ENCODE measurements around the gene HAS3. TPM values are rescaled to one million over a fixed set of nuclear protein-coding genes. Genes with fewer than 3 reads are reported as not detected.
"Not testable (repeated sequence)": the region's sequence is repeated elsewhere in the genome, so short reads cannot be mapped to it uniquely, and the experiment has no call there.

HAS3 gene
- total and polyA plus RNA-seq, 5 donors: 0.18 to 0.89 (median 0.50) TPM

GRCh38 chr16:69118468-69118867 lies 13.0 kb downstream of the HAS3 start:
- no peak overlapping the region for H3K27ac ChIP-seq (ENCODE audit: low read length)
- DNase-seq (no peak), ATAC-seq (no peak)
- intact Hi-C loops (cut with DNase I): loop anchor here in 1 of 4 donors (10.0 kb wide), 1 partner anchor 214 kb away; no protein-coding TSS in a partner anchor
- H3K27me3 ChIP-seq (ENCODE audit: control insufficient read depth, insufficient read depth): no peaks in the 10 kb centered on the region
- 85% methylated on average over 2 of the region's 2 CpGs for WGBS
- peaks cover 6% of the 10 kb centered on the region for H3K4me1 ChIP-seq (ENCODE audit: control insufficient read depth, insufficient read depth, low read length)
- no peaks in the 10 kb centered on the region for H3K9me3 ChIP-seq (ENCODE audit: control insufficient read depth, low read length)
- no peak overlapping the region for H3K4me3 ChIP-seq (ENCODE audit: low read length)

- WGBS: 80% methylated on average over 2 of the region's 2 CpGs
- no peak overlapping the region for H3K4me3 ChIP-seq (ENCODE audit: low read length)
- H3K9me3 ChIP-seq (ENCODE audit: control insufficient read depth, low read length): no peaks in the 10 kb centered on the region
- H3K27ac ChIP-seq (ENCODE audit: low read length): no peak overlapping the region
- intact Hi-C loops (cut with DNase I): loop anchor here in 1 of 4 donors (10.0 kb wide), 1 partner anchor 214 kb away; no protein-coding TSS in a partner anchor
- H3K4me1 ChIP-seq (ENCODE audit: control insufficient read depth, insufficient read depth, low read length): peaks cover 6% of the 10 kb centered on the region
- H3K27me3 ChIP-seq (ENCODE audit: control insufficient read depth, insufficient read depth): no peaks in the 10 kb centered on the region
- DNase-seq (no peak), ATAC-seq (no peak)
Measured at GRCh38 chr16:69118994-69119393, 13.5 kb downstream of the HAS3 start.

GRCh38 chr16:69119536-69119935 lies 14.1 kb downstream of the HAS3 start:
- no peak for ATAC-seq
- intact Hi-C loops (cut with DNase I): loop anchor here in 1 of 4 donors (10.0 kb wide), 1 partner anchor 215 kb away; no protein-coding TSS in a partner anchor
- WGBS: 96% methylated on average over 2 of the region's 2 CpGs
- Histone ChIP-seq H3K4me1 (ENCODE audit: control insufficient read depth, insufficient read depth, low read length) (peaks cover 6% of the 10 kb centered on the region), H3K9me3 (ENCODE audit: control insufficient read depth, low read length) (no peaks in the 10 kb centered on the region), H3K27me3 (ENCODE audit: control insufficient read depth, insufficient read depth) (no peaks in the 10 kb centered on the region), H3K27ac (ENCODE audit: low read length) (no peak overlapping the region), H3K4me3 (ENCODE audit: low read length) (no peak overlapping the region)
- DNase-seq: no peak

- 90% methylated on average over 19 of the region's 19 CpGs for WGBS
- Histone ChIP-seq H3K27ac (ENCODE audit: low read length) (no peak overlapping the region), H3K4me3 (ENCODE audit: low read length) (no peak overlapping the region), H3K4me1 (ENCODE audit: control insufficient read depth, insufficient read depth, low read length) (peaks cover 6% of the 10 kb centered on the region), H3K9me3 (ENCODE audit: control insufficient read depth, low read length) (no peaks in the 10 kb centered on the region), H3K27me3 (ENCODE audit: control insufficient read depth, insufficient read depth) (no peaks in the 10 kb centered on the region)
- ATAC-seq (no peak), DNase-seq (no peak)
- intact Hi-C loops (cut with DNase I): loop anchor here in 2 of 4 donors (5.0 to 10.0 kb wide), 2 partner anchors 265 to 593 kb away; no protein-coding TSS in a partner anchor
Measured at GRCh38 chr16:69120096-69120664, 14.7 kb downstream of the HAS3 start.

GRCh38 chr16:69123910-69124309 lies 18.5 kb downstream of the HAS3 start:
- Histone ChIP-seq H3K27me3 (ENCODE audit: control insufficient read depth, insufficient read depth) (no peaks in the 10 kb centered on the region), H3K9me3 (ENCODE audit: control insufficient read depth, low read length) (no peaks in the 10 kb centered on the region), H3K27ac (ENCODE audit: low read length) (no peak overlapping the region), H3K4me3 (ENCODE audit: low read length) (no peak overlapping the region), H3K4me1 (ENCODE audit: control insufficient read depth, insufficient read depth, low read length) (no peaks in the 10 kb centered on the region)
- 87% methylated on average over 3 of the region's 3 CpGs for WGBS
- ATAC-seq (peak in 1 of 2 donors; percentile 45), DNase-seq (peak in 2 of 3 donors; percentile 56 to 71)
- intact Hi-C loops (cut with DNase I): loop anchor here in 2 of 4 donors (5.0 to 10.0 kb wide), 2 partner anchors 269 to 597 kb away; no protein-coding TSS in a partner anchor

GRCh38 chr16:69124406-69124805 lies 19.0 kb downstream of the HAS3 start:
- intact Hi-C loops (cut with DNase I): loop anchor here in 2 of 4 donors (5.0 to 10.0 kb wide), 2 partner anchors 270 to 597 kb away; no protein-coding TSS in a partner anchor
- not testable (repeated sequence) for H3K4me1 ChIP-seq (ENCODE audit: control insufficient read depth, insufficient read depth, low read length); H3K27ac ChIP-seq (ENCODE audit: low read length); H3K4me3 ChIP-seq (ENCODE audit: low read length); ATAC-seq; DNase-seq; H3K27me3 ChIP-seq (ENCODE audit: control insufficient read depth, insufficient read depth); H3K9me3 ChIP-seq (ENCODE audit: control insufficient read depth, low read length)
- 89% methylated on average over 8 of the region's 8 CpGs for WGBS

- intact Hi-C loops (cut with DNase I): loop anchor here in 2 of 4 donors (5.0 to 10.0 kb wide), 2 partner anchors 270 to 598 kb away; no protein-coding TSS in a partner anchor
- not testable (repeated sequence) for DNase-seq; H3K27ac ChIP-seq (ENCODE audit: low read length); H3K4me1 ChIP-seq (ENCODE audit: control insufficient read depth, insufficient read depth, low read length); H3K9me3 ChIP-seq (ENCODE audit: control insufficient read depth, low read length); H3K4me3 ChIP-seq (ENCODE audit: low read length); ATAC-seq; H3K27me3 ChIP-seq (ENCODE audit: control insufficient read depth, insufficient read depth)
- WGBS: 96% methylated on average over 14 of the region's 14 CpGs
Measured at GRCh38 chr16:69124961-69125360, 19.5 kb downstream of the HAS3 start.

GRCh38 chr16:69126221-69126620 lies 20.8 kb downstream of the HAS3 start:
- no peaks in the 10 kb centered on the region for H3K9me3 ChIP-seq (ENCODE audit: control insufficient read depth, low read length)
- DNase-seq: no peak
- H3K27me3 ChIP-seq (ENCODE audit: control insufficient read depth, insufficient read depth): no peaks in the 10 kb centered on the region
- WGBS: 63% methylated on average over 3 of the region's 3 CpGs
- no peak overlapping the region for H3K4me3 ChIP-seq (ENCODE audit: low read length)
- intact Hi-C loops (cut with DNase I): loop anchor here in 1 of 4 donors (10.0 kb wide), 1 partner anchor 271 kb away; no protein-coding TSS in a partner anchor
- no peaks in the 10 kb centered on the region for H3K4me1 ChIP-seq (ENCODE audit: control insufficient read depth, insufficient read depth, low read length)
- no peak for ATAC-seq
- H3K27ac ChIP-seq (ENCODE audit: low read length): no peak overlapping the region

- H3K4me3 ChIP-seq (ENCODE audit: low read length); H3K9me3 ChIP-seq (ENCODE audit: control insufficient read depth, low read length); H3K4me1 ChIP-seq (ENCODE audit: control insufficient read depth, insufficient read depth, low read length); DNase-seq; ATAC-seq; H3K27ac ChIP-seq (ENCODE audit: low read length); H3K27me3 ChIP-seq (ENCODE audit: control insufficient read depth, insufficient read depth): not testable (repeated sequence)
- intact Hi-C loops (cut with DNase I): loop anchor here in 1 of 4 donors (10.0 kb wide), 1 partner anchor 272 kb away; no protein-coding TSS in a partner anchor
- 94% methylated on average over 10 of the region's 10 CpGs for WGBS
Measured at GRCh38 chr16:69126801-69127200, 21.3 kb downstream of the HAS3 start.

GRCh38 chr16:69127966-69128510 lies 22.6 kb downstream of the HAS3 start:
- H3K4me3 ChIP-seq (ENCODE audit: low read length): no peak overlapping the region
- H3K4me1 ChIP-seq (ENCODE audit: control insufficient read depth, insufficient read depth, low read length): no peaks in the 10 kb centered on the region
- no peaks in the 10 kb centered on the region for H3K9me3 ChIP-seq (ENCODE audit: control insufficient read depth, low read length)
- no peak overlapping the region for H3K27ac ChIP-seq (ENCODE audit: low read length)
- intact Hi-C loops (cut with DNase I): loop anchor here in 1 of 4 donors (10.0 kb wide), 1 partner anchor 273 kb away; no protein-coding TSS in a partner anchor
- 92% methylated on average over 12 of the region's 12 CpGs for WGBS
- no peak for ATAC-seq
- no peaks in the 10 kb centered on the region for H3K27me3 ChIP-seq (ENCODE audit: control insufficient read depth, insufficient read depth)
- no peak for DNase-seq

- ATAC-seq (no peak), DNase-seq (no peak)
- no peak overlapping the region for H3K4me3 ChIP-seq (ENCODE audit: low read length)
- H3K27me3 ChIP-seq (ENCODE audit: control insufficient read depth, insufficient read depth): no peaks in the 10 kb centered on the region
- 61% methylated on average over 6 of the region's 6 CpGs for WGBS
- no peaks in the 10 kb centered on the region for H3K9me3 ChIP-seq (ENCODE audit: control insufficient read depth, low read length)
- no peak overlapping the region for H3K27ac ChIP-seq (ENCODE audit: low read length)
- intact Hi-C loops (cut with DNase I): no loop called here
- no peaks in the 10 kb centered on the region for H3K4me1 ChIP-seq (ENCODE audit: control insufficient read depth, insufficient read depth, low read length)
Measured at GRCh38 chr16:69130461-69130860, 25.0 kb downstream of the HAS3 start.
